K562 (cell line): Measurements from ENCODE around the gene CRYGC.

Experiments
- CBX8 ChIP-seq: fragments of 200-600 bp; sonication (generic); IDR thresholded peaks from 2 replicates; pipeline ENCODE4 v1.6.1; 2012; ENCODE audit warnings: borderline replicate concordance, mixed run types, low read depth, mild to moderate bottlenecking, moderate library complexity, mixed read lengths, low read length, control low read depth, inconsistent platforms; ENCODE audit not compliant: poor library complexity, severe bottlenecking; ENCODE audit errors: extremely low read depth
- CEBPB ChIP-seq: fragments of 450-650 bp; IDR thresholded peaks from 2 replicates; pipeline ENCODE4 v1.6.1; 2016; ENCODE audit warnings: missing genetic modification characterization, missing compliant biosample characterization
- CTCF ChIP-seq, 3 experiments: IDR thresholded peaks in 2 of 3; conservative IDR thresholded peaks in 1 of 3; 2 replicates each; pipeline ENCODE4 v1.5.1; 2011 to 2012; ENCODE audit warnings: low read length in 3 of 3, mild to moderate bottlenecking in 3 of 3, control low read depth in 2 of 3, improper control_type of control experiment in 1 of 3, inconsistent platforms in 1 of 3, low read depth in 1 of 3, mixed read lengths in 1 of 3, moderate library complexity in 1 of 3; ENCODE audit not compliant: insufficient read depth in 2 of 3
- ELF1 ChIP-seq: fragments of 200-800 bp; sonication (Bioruptor generic); IDR thresholded peaks from 2 replicates; pipeline ENCODE4 v1.6.1; 2016; ENCODE audit warnings: missing genetic modification characterization, missing compliant biosample characterization
- HDAC1 ChIP-seq, 2 experiments: fragments of 450-650 bp; IDR thresholded peaks; 2 replicates each; pipeline ENCODE4 v1.6.1; 2016 to 2017; ENCODE audit warnings: inconsistent platforms in 1 of 2, mild to moderate bottlenecking in 1 of 2, moderate library complexity in 1 of 2
- HNRNPUL1 ChIP-seq: fragments of 200-400 bp; formaldehyde crosslinking; IDR thresholded peaks from 2 replicates; pipeline ENCODE4 v1.6.1; 2017; ENCODE audit warnings: low read length
- POLR2AphosphoS5 ChIP-seq: IDR thresholded peaks from 2 replicates; pipeline ENCODE4 v1.6.1; 2011; ENCODE audit warnings: mild to moderate bottlenecking, low read depth, low read length, moderate library complexity; ENCODE audit not compliant: control insufficient read depth, insufficient read depth
- RAD21 ChIP-seq, 2 experiments: fragments of 250-450 bp in 1 of 2; fragments of 450-650 bp in 1 of 2; sonication (Bioruptor Pico) in 1 of 2; formaldehyde crosslinking in 1 of 2; IDR thresholded peaks in 1 of 2; conservative IDR thresholded peaks in 1 of 2; 2 replicates each; pipeline versions ENCODE4 v1.4.0 to v1.8.0; 2020 to 2022; ENCODE audit warnings: mild to moderate bottlenecking in 2 of 2, moderate library complexity in 1 of 2
- TAF1 ChIP-seq: IDR thresholded peaks from 2 replicates; pipeline ENCODE4 v1.6.1; 2011; ENCODE audit warnings: mild to moderate bottlenecking, low read length, moderate library complexity; ENCODE audit not compliant: insufficient read depth, control insufficient read depth, severe bottlenecking; ENCODE audit errors: extremely low read depth
- ZNF146 ChIP-seq: IDR thresholded peaks from one replicate; pipeline ENCODE4 v1.6.1; 2018; ENCODE audit warnings: missing compliant biosample characterization; ENCODE audit not compliant: unreplicated experiment
- ZNF561 ChIP-seq: fragments of 450-650 bp; formaldehyde crosslinking; conservative IDR thresholded peaks from 2 replicates; pipeline ENCODE4 v1.4.0; 2020; ENCODE audit warnings: mild to moderate bottlenecking, moderate library complexity

GRCh38 chr2:208098267-208098666 lies 31.4 kb downstream of the CRYGC start:
- no peak for TF ChIP-seq CTCF (IDR thresholded peaks at IDR 0.05 in 2 of 3, conservative IDR thresholded peaks at IDR 0.05 in 1 of 3; ENCODE audit: insufficient read depth in 2 of 3, low read depth in 1 of 3, low read length in 3 of 3)
- TF ChIP-seq ZNF561 = no peak
- no peak for TF ChIP-seq ZNF146 (CRISPR knock-in tag)
- no peak for TF ChIP-seq HDAC1 (IDR thresholded peaks at IDR 0.05)
- TF ChIP-seq POLR2AphosphoS5 = no peak
- no peak for TF ChIP-seq HNRNPUL1
- no peak for TF ChIP-seq CBX8
- no peak for TF ChIP-seq RAD21 (CRISPR knock-in tag; conservative IDR thresholded peaks at IDR 0.05 in 1 of 2, IDR thresholded peaks at IDR 0.05 in 1 of 2)
- TF ChIP-seq TAF1 = no peak
- no peak for TF ChIP-seq CEBPB (tag)
- no peak for TF ChIP-seq ELF1 (tag)
